ENCODE measurements around the gene CCDC40. TPM values are rescaled to one million over a fixed set of nuclear protein-coding genes. Genes with fewer than 3 reads are reported as not detected.
A peak's percentile ranks its signal among the peaks of the same experiment; 100 is the strongest.

The CCDC40 gene
- total and polyA plus RNA-seq, 2 of the 13 experiments (the other 11 are each of a cell fraction or from before 2014, with no cell fraction given) = 4.1 to 5.5 TPM

- TF ChIP-seq ZHX1 (CRISPR knock-in tag; IDR thresholded peaks at IDR 0.05; ENCODE audit: low read depth) (peak; percentile 98), CEBPG (CRISPR knock-in tag; IDR thresholded peaks at IDR 0.05) (peak; percentile 99), CHD2 (IDR thresholded peaks at IDR 0.05; ENCODE audit: low read depth, low read length) (no peak; the same call in 1 of the 2 replicates), ZNF446 (CRISPR knock-in tag; IDR thresholded peaks at IDR 0.05) (0 out of 2 replicates have a peak, but pooled peaks have one; percentile 14), ZNF101 (CRISPR knock-in tag; IDR thresholded peaks at IDR 0.05; ENCODE audit: borderline replicate concordance, low read depth) (no peak), ZNF562 (CRISPR knock-in tag; IDR thresholded peaks at IDR 0.05; ENCODE audit: borderline replicate concordance) (no peak), ZNF687 (CRISPR knock-in tag; IDR thresholded peaks at IDR 0.05) (peak; percentile 99), ZBTB20 (CRISPR knock-in tag; IDR thresholded peaks at IDR 0.05; ENCODE audit: borderline replicate concordance, low read depth) (peak; percentile 90; the same call in 1 of the 2 replicates), GATAD1 (CRISPR knock-in tag; IDR thresholded peaks at IDR 0.05) (peak; percentile 82), CSRNP2 (CRISPR knock-in tag; conservative IDR thresholded peaks at IDR 0.05; ENCODE audit: low read depth) (no peak), ZNF484 (CRISPR knock-in tag; IDR thresholded peaks at IDR 0.05; ENCODE audit: borderline replicate concordance, low read depth) (no peak), TRIM22 (IDR thresholded peaks at IDR 0.05) (no peak), LCORL (IDR thresholded peaks at IDR 0.05) (no peak), LCORL (CRISPR knock-in tag; IDR thresholded peaks at IDR 0.05) (peak; percentile 99)
- TF ChIP-seq, protein P1, sequence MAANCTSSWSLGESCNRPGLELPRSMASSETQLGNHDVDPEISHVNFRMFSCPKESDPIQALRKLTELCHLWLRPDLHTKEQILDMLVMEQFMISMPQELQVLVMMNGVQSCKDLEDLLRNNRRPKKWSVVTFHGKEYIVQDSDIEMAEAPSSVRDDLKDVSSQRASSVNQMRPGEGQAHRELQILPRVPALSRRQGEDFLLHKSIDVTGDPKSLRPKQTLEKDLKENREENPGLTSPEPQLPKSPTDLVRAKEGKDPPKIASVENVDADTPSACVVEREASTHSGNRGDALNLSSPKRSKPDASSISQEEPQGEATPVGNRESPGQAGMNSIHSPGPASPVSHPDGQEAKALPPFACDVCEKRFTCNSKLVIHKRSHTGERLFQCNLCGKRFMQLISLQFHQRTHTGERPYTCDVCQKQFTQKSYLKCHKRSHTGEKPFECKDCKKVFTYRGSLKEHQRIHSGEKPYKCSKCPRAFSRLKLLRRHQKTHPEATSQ (CRISPR knock-in tag; IDR thresholded peaks at IDR 0.05; ENCODE audit: borderline replicate concordance) = peak; percentile 81; the same call in 1 of the 2 replicates
Observed at GRCh38 chr17:79993390-79994227, 42.8 kb upstream of the CCDC40 start (continued).
